A673 (cell line): ENCODE results near the gene KANSL3.
"Not testable (repeated sequence)": the region's sequence is repeated elsewhere in the genome, so short reads cannot be mapped to it uniquely, and the experiment has no call there.

Experiments used
- CTCF ChIP-seq: fragments of 300-800, 200-600 bp; sonication (generic); conservative IDR thresholded peaks from 2 replicates; pipeline ENCODE4 v1.5.1; 2017; ENCODE audit warnings: low read depth, mild to moderate bottlenecking, antibody characterized with exemption, low read length, moderate library complexity, mixed read lengths
- EZH2 ChIP-seq: fragments of 200-600 bp; sonication (generic); IDR thresholded peaks from 2 replicates; pipeline ENCODE4 v1.6.1; 2017; ENCODE audit warnings: borderline replicate concordance, low read depth, mild to moderate bottlenecking, mixed read lengths, antibody characterized with exemption, low read length; ENCODE audit not compliant: poor library complexity, severe bottlenecking

DNA sequence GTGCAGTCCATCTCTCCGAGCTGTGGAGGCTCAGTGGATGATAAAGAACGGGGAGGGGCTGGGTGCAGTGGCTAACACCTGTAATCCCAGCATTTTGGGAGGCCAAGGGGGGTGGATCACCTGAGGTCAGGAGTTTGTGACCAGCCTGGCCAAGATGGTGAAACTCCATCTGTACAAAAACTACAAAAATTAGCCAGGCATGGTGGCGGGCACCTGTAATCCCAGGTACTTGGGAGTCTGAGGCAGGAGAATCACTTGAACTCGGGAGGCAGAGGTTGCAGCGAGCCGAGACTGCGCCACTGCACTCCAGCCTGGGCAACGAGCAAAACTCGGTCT lies 84.2 kb downstream of the KANSL3 start:
- not testable (repeated sequence) for TF ChIP-seq CTCF, EZH2
